Measurements from ENCODE around the gene REX1BD. TPM values are rescaled to one million over a fixed set of nuclear protein-coding genes. Genes with fewer than 3 reads are reported as not detected.

Gene REX1BD
- total RNA-seq, 1 experiment from 2014 or later: 72.3 TPM

DNA sequence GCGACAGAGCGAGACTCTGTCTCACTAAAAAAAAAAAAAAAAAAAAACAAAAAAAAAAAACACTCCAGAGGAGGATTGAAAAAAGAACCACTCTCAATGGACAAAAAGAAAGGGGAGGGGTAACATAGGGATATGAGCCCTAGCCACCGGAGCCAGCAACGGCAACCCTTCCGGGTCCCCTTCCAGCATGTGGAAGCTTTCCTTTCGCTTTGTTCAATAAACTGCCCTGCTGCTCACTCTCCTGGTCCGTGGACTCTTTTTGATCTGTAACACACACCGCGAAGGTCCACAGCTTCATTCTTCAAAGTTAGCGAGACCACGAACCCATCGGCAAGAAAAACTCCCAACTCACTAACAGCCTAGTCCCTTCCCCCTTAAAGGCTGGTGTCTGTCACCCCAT is 1.0 kb upstream of the REX1BD start:
- no peak overlapping the region for H3K23ac ChIP-seq (ENCODE audit: insufficient read length, low read depth, low read length)
- H3K79me2 ChIP-seq (ENCODE audit: insufficient read depth, low read length): no peaks in the 10 kb centered on the region
- H3K27ac ChIP-seq (ENCODE audit: insufficient read length, low read depth, low read length): no peak overlapping the region
- no peak overlapping the region for H3K9ac ChIP-seq (ENCODE audit: extremely low read depth, insufficient read length, low read length)
- no peak overlapping the region for H3K4ac ChIP-seq (ENCODE audit: low read depth, low read length)
- DNase-seq: no peak
- Mint-ChIP-seq H3K4me1 (peaks cover 20 to 22% of the 10 kb centered on the region in 2 experiments), H3K36me3 (ENCODE audit: insufficient read depth in 1 of 3, low read depth in 3 of 3) (peaks cover 3 to 13% (median 5%) of the 10 kb centered on the region in 3 experiments; a peak in 6 of 7 replicates), H3K27me3 (ENCODE audit: low read depth) (peaks cover 7% of the 10 kb centered on the region), H3K4me3 (peak overlapping the region; percentile 43 to 77; a peak in 3 of 5 replicates), H3K9me3 (no peaks in the 10 kb centered on the region; a peak in 1 of 5 replicates), H3K27ac (peak overlapping the region in 1 of 3 experiments; percentile 42; a peak in 2 of 7 replicates)
- no peak overlapping the region for H2BK5ac ChIP-seq (ENCODE audit: insufficient read length, low read length)
- TF ChIP-seq CTCF (conservative IDR thresholded peaks at IDR 0.05): no peak
- no peak overlapping the region for H3K4me2 ChIP-seq (ENCODE audit: insufficient read depth, insufficient read length, low read length)
- H3T11ph ChIP-seq (ENCODE audit: low read length): no peak overlapping the region
- H4K8ac ChIP-seq (replicated peaks; ENCODE audit: insufficient read length, low read depth, low read length): no peak overlapping the region
- H2BK15ac ChIP-seq (ENCODE audit: low read depth, low read length): no peak overlapping the region
- no peaks in the 10 kb centered on the region for H4K20me1 ChIP-seq (ENCODE audit: control insufficient read depth, insufficient read depth, insufficient read length)
- H2BK20ac ChIP-seq (ENCODE audit: low read depth, low read length, poor library complexity, severe bottlenecking): no peak overlapping the region
- H2AK5ac ChIP-seq (ENCODE audit: insufficient read length, low read length): no peak overlapping the region
- H2AFZ ChIP-seq (ENCODE audit: low read length): no peak overlapping the region
- H2BK12ac ChIP-seq (ENCODE audit: insufficient read length, low read depth, low read length): no peak overlapping the region
- no peaks in the 10 kb centered on the region for H3K9me3 ChIP-seq (ENCODE audit: control insufficient read depth, low read depth, low read length)
- H3K23me2 ChIP-seq (ENCODE audit: insufficient read length, low read depth, low read length, poor library complexity, severe bottlenecking): peaks cover 15% of the 10 kb centered on the region
- no peaks in the 10 kb centered on the region for H3K79me1 ChIP-seq (ENCODE audit: insufficient read depth, low read depth, low read length, poor library complexity, severe bottlenecking)
- peaks cover 2% of the 10 kb centered on the region; the same call in 1 of the 2 replicates for H3K4me1 ChIP-seq (ENCODE audit: insufficient read depth, low read length)
- no peak overlapping the region for H3K56ac ChIP-seq (ENCODE audit: insufficient read length, low read depth, low read length)
- no peak overlapping the region for H4K91ac ChIP-seq (ENCODE audit: insufficient read length, low read depth, low read length)
- no peak overlapping the region for H3K18ac ChIP-seq (ENCODE audit: insufficient read length, low read depth, low read length)
- no peak overlapping the region for H3K14ac ChIP-seq (ENCODE audit: insufficient read depth, low read length)
- no peaks in the 10 kb centered on the region for H3K27me3 ChIP-seq (ENCODE audit: insufficient read depth, low read length)
- WGBS (ENCODE audit: extremely low coverage, insufficient read length, low lambda C conversion rate): no CpG with 5 or more reads among the region's 12 CpGs
- no peak overlapping the region for H4K5ac ChIP-seq (ENCODE audit: insufficient read length, low read depth, low read length)
- no peak overlapping the region for H2BK120ac ChIP-seq (ENCODE audit: low read depth, low read length, poor library complexity, severe bottlenecking)

Measured in H9 (cell line).